Heart left ventricle (tissue), 13 donors: Measurements from ENCODE around the gene GRHPR.

ENCODE experiments used
- POLR2A ChIP-seq, 2 donors: fragments of 450-650 bp; IDR thresholded peaks; one replicate each; pipeline ENCODE4 v1.6.1; 2017; ENCODE audit warnings: antibody characterized with exemption in 2 of 2, mild to moderate bottlenecking in 2 of 2, moderate library complexity in 2 of 2
- TF ChIP-seq, protein P1 (sequence below), 12 donors: fragments of 200-600 bp; sonication (generic) in 4 of 12; IDR thresholded peaks; one replicate each; pipeline versions ENCODE4 v1.5.0 to v1.8.0; 2018 to 2022; ENCODE audit warnings: antibody characterized with exemption in 12 of 12, mild to moderate bottlenecking in 5 of 12
- donor health status: ischemic (EF 13 %, LVEDD 7.1; RV severe dilation, severe dysfunction).
- donor health status: DM: no; HTN: yes; CAD: no.
- donor health status: DM: no; HTN: no; CAD: no.
- donor health status: ischemic (EF 25% LVEDD 6.9; RV normal size, moderate dysfunction).
- donor health status: ischemic (EF 25% LVEDD 5.7; RV mildly dilated, moderate dysfunction).
- donor health status: ischemic (EF 35%, LVEDD 5.7; RV mildly dilated, moderate dysfunction).
- donor health status: nonischemic (EF 11% LVEDD 7.7; RV severe dilation, severe dysfunction).
- donor health status: DM: yes; HTN: yes; CAD: no.
- donor health status: PGD.
- donor health status: ischemic (EF 29% LVEDD 5.4; RV normal size, mild dysfunction).
- donor health status: nonischemic (EF 23%, LVEDD 6.1; RV moderate dilation, normal function).

DNA sequence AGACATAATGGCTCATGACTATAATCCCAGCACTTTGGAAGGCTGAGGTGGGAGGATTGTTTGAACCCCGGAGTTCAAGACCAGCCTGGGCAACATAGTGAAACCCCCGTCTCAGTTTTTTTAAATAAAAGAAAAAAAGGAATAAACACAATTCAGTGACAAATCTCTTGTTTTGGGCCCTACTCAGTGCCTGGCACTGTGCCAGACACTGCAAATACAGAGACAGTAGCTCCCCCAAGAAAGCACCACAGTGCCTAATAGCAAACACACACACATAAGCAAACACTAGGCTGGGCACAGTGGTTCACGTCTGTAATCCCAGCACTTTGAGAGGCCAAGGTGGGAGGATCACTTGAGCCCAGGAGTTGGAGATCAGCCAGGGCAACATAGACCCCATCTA is 49.7 kb upstream of the GRHPR start:
- TF ChIP-seq, protein P1, sequence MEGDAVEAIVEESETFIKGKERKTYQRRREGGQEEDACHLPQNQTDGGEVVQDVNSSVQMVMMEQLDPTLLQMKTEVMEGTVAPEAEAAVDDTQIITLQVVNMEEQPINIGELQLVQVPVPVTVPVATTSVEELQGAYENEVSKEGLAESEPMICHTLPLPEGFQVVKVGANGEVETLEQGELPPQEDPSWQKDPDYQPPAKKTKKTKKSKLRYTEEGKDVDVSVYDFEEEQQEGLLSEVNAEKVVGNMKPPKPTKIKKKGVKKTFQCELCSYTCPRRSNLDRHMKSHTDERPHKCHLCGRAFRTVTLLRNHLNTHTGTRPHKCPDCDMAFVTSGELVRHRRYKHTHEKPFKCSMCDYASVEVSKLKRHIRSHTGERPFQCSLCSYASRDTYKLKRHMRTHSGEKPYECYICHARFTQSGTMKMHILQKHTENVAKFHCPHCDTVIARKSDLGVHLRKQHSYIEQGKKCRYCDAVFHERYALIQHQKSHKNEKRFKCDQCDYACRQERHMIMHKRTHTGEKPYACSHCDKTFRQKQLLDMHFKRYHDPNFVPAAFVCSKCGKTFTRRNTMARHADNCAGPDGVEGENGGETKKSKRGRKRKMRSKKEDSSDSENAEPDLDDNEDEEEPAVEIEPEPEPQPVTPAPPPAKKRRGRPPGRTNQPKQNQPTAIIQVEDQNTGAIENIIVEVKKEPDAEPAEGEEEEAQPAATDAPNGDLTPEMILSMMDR (IDR thresholded peaks at IDR 0.05), result no peak
- TF ChIP-seq POLR2A (IDR thresholded peaks at IDR 0.05), result no peak
